ENCODE data around the gene ADSS1. TPM values are rescaled to one million over a fixed set of nuclear protein-coding genes. Genes with fewer than 3 reads are reported as not detected.

ADSS1 gene
- total RNA-seq, 1 donor from 2014 or later = 6.9 TPM

- Mint-ChIP-seq H3K36me3 (no peaks in the 10 kb centered on the region), H3K9me3 (no peaks in the 10 kb centered on the region), H3K4me1 (ENCODE audit: unreplicated experiment) (peaks cover 33% of the 10 kb centered on the region), H3K4me3 (peak overlapping the region; percentile 82), H3K27me3 (no peaks in the 10 kb centered on the region), H3K27ac (peak overlapping the region; percentile 84)
- TF ChIP-seq CTCF (conservative IDR thresholded peaks at IDR 0.05) = no peak
- no peak for DNase-seq (ENCODE audit: extremely low spot score, unreplicated experiment)
Measured at GRCh38 chr14:104678346-104678745, 45.7 kb upstream of the ADSS1 start.

- Mint-ChIP-seq H3K27me3 (no peaks in the 10 kb centered on the region), H3K9me3 (no peaks in the 10 kb centered on the region), H3K36me3 (no peaks in the 10 kb centered on the region), H3K27ac (no peak overlapping the region), H3K4me1 (ENCODE audit: unreplicated experiment) (peaks cover 34% of the 10 kb centered on the region), H3K4me3 (peak overlapping the region; percentile 82)
- no peak for DNase-seq (ENCODE audit: extremely low spot score, unreplicated experiment)
- no peak for TF ChIP-seq CTCF (conservative IDR thresholded peaks at IDR 0.05)
Measured at GRCh38 chr14:104678901-104679705, 44.9 kb upstream of the ADSS1 start.

- peak overlapping the region; percentile 31 for H3K4me3 Mint-ChIP-seq
- H3K36me3 Mint-ChIP-seq = no peaks in the 10 kb centered on the region
- H3K27ac Mint-ChIP-seq = peak overlapping the region; percentile 82
- TF ChIP-seq CTCF (conservative IDR thresholded peaks at IDR 0.05) = no peak
- peaks cover 38% of the 10 kb centered on the region for H3K4me1 Mint-ChIP-seq (ENCODE audit: unreplicated experiment)
- H3K27me3 Mint-ChIP-seq = no peaks in the 10 kb centered on the region
- no peak for DNase-seq (ENCODE audit: extremely low spot score, unreplicated experiment)
- H3K9me3 Mint-ChIP-seq = peaks cover 7% of the 10 kb centered on the region
Measured at GRCh38 chr14:104680056-104680805, 43.8 kb upstream of the ADSS1 start.

- TF ChIP-seq CTCF (conservative IDR thresholded peaks at IDR 0.05) = peak; percentile 42
- peaks cover 7% of the 10 kb centered on the region for H3K9me3 Mint-ChIP-seq
- peaks cover 38% of the 10 kb centered on the region for H3K4me1 Mint-ChIP-seq (ENCODE audit: unreplicated experiment)
- peak overlapping the region; percentile 82 for H3K27ac Mint-ChIP-seq
- H3K27me3 Mint-ChIP-seq = no peaks in the 10 kb centered on the region
- DNase-seq (ENCODE audit: extremely low spot score, unreplicated experiment) = no peak
- H3K4me3 Mint-ChIP-seq = peak overlapping the region; percentile 74
- no peaks in the 10 kb centered on the region for H3K36me3 Mint-ChIP-seq
Measured at GRCh38 chr14:104680806-104681688, 43.0 kb upstream of the ADSS1 start.

- TF ChIP-seq CTCF (conservative IDR thresholded peaks at IDR 0.05) = peak; percentile 1
- peaks cover 7% of the 10 kb centered on the region for H3K9me3 Mint-ChIP-seq
- H3K36me3 Mint-ChIP-seq = no peaks in the 10 kb centered on the region
- no peaks in the 10 kb centered on the region for H3K27me3 Mint-ChIP-seq
- H3K4me3 Mint-ChIP-seq = peak overlapping the region; percentile 74
- no peak for DNase-seq (ENCODE audit: extremely low spot score, unreplicated experiment)
- H3K4me1 Mint-ChIP-seq (ENCODE audit: unreplicated experiment) = peaks cover 37% of the 10 kb centered on the region
- H3K27ac Mint-ChIP-seq = peak overlapping the region; percentile 82
Measured at GRCh38 chr14:104681689-104682074, 42.3 kb upstream of the ADSS1 start.

Measured in type B pancreatic cell (in vitro differentiated cells).